Activated T-helper 2 cell treated with anti-CD3 and anti-CD28 coated beads, Interferon-gamma antibody, Interleukin-2, Interleukin-4, amounts not matched to agents 10 μg/mL and 5 μg/mL and 100 μg/mL, durations not matched to agents 14 hours and 24 hours and 36 hours (primary cell): ENCODE measurements around the gene KRTAP10-8. TPM values are rescaled to one million over a fixed set of nuclear protein-coding genes. Genes with fewer than 3 reads are reported as not detected.
"Not testable (repeated sequence)": the region's sequence is repeated elsewhere in the genome, so short reads cannot be mapped to it uniquely, and the experiment has no call there.

Experiments
- DNase-seq: peaks from one replicate; pipeline ENCODE4 v3.0.0; 2021; ENCODE audit warnings: low spot score
- H3K27ac Mint-ChIP-seq: one replicate; pipeline ENCODE4 v1.8.0; 2021; ENCODE audit warnings: mixed read lengths
- H3K27me3 Mint-ChIP-seq: one replicate; pipeline ENCODE4 v1.8.0; 2021; ENCODE audit warnings: low read depth, mixed read lengths
- H3K36me3 Mint-ChIP-seq: one replicate; pipeline ENCODE4 v1.8.0; 2021; ENCODE audit warnings: low read depth, mixed read lengths
- H3K4me1 Mint-ChIP-seq: one replicate; pipeline ENCODE4 v1.8.0; 2021; ENCODE audit warnings: low read depth, mixed read lengths
- H3K4me3 Mint-ChIP-seq: one replicate; pipeline ENCODE4 v1.8.0; 2021; ENCODE audit warnings: low read depth, mild to moderate bottlenecking, moderate library complexity, mixed read lengths
- H3K9me3 Mint-ChIP-seq: one replicate; pipeline ENCODE4 v1.8.0; 2021; ENCODE audit warnings: mixed read lengths
- intact Hi-C: fragments of 100-400 bp; cut with micrococcal nuclease; formaldehyde crosslinking; loops from one replicate; pipeline ENCODE4 v1.15.1; 2023
- total RNA-seq: library from RNA; stranded (reverse); gene quantifications from 2 replicates; pipeline ENCODE4 v1.2.3, GENCODE V29; 2022

The KRTAP10-8 gene
- total RNA-seq, 1 donor from 2014 or later, result not detected

- Mint-ChIP-seq H3K36me3 (peaks cover 22% of the 10 kb centered on the region), H3K27ac (no peak overlapping the region), H3K9me3 (peaks cover 53% of the 10 kb centered on the region), H3K4me1 (peaks cover 8% of the 10 kb centered on the region), H3K4me3 (no peak overlapping the region), H3K27me3 (peaks cover 4% of the 10 kb centered on the region)
- intact Hi-C loops, result no loop called here
- DNase-seq, result no peak
These were observed 8.0 kb downstream of the KRTAP10-8 start for GRCh38 chr21:44619886-44620285.

- intact Hi-C loops, result no loop called here
- Mint-ChIP-seq H3K9me3 (peaks cover 53% of the 10 kb centered on the region), H3K4me1 (peaks cover 7% of the 10 kb centered on the region), H3K4me3 (no peak overlapping the region), H3K27ac (no peak overlapping the region), H3K27me3 (peaks cover 4% of the 10 kb centered on the region), H3K36me3 (peaks cover 22% of the 10 kb centered on the region)
- no peak for DNase-seq
These were observed 11.7 kb downstream of the KRTAP10-8 start for GRCh38 chr21:44623575-44623974.

GRCh38 chr21:44625756-44626155 is 13.9 kb downstream of the KRTAP10-8 start:
- DNase-seq, result no peak
- Mint-ChIP-seq H3K36me3 (peaks cover 4% of the 10 kb centered on the region), H3K27me3 (peaks cover 4% of the 10 kb centered on the region), H3K27ac (no peak overlapping the region), H3K4me1 (peaks cover 6% of the 10 kb centered on the region), H3K9me3 (peaks cover 41% of the 10 kb centered on the region), H3K4me3 (no peak overlapping the region)
- intact Hi-C loops, result no loop called here

GRCh38 chr21:44626262-44626661 is 14.4 kb downstream of the KRTAP10-8 start:
- Mint-ChIP-seq H3K27ac (no peak overlapping the region), H3K27me3 (peaks cover 4% of the 10 kb centered on the region), H3K9me3 (peaks cover 45% of the 10 kb centered on the region), H3K4me3 (no peak overlapping the region), H3K36me3 (peaks cover 7% of the 10 kb centered on the region), H3K4me1 (peaks cover 6% of the 10 kb centered on the region)
- intact Hi-C loops, result no loop called here
- DNase-seq, result no peak

- H3K27me3 Mint-ChIP-seq, result peaks cover 4% of the 10 kb centered on the region
- H3K4me1 Mint-ChIP-seq, result peaks cover 6% of the 10 kb centered on the region
- intact Hi-C loops, result no loop called here
- H3K9me3 Mint-ChIP-seq, result peaks cover 49% of the 10 kb centered on the region
- no peak for DNase-seq
- no peak within 1 kb of the TSS for H3K4me3 Mint-ChIP-seq
- peaks cover 7% of the 10 kb centered on the region for H3K36me3 Mint-ChIP-seq
- H3K27ac Mint-ChIP-seq, result no peak within 1 kb of the TSS
These were observed 14.8 kb downstream of the KRTAP10-8 start, which contains the start of gene KRTAP10-9 for GRCh38 chr21:44626673-44627143. KRTAP10-9 (plus strand) TSS chr21:44627093; CDS start chr21:44627172, 79 bp downstream.

GRCh38 chr21:44627181-44627822 is 15.4 kb downstream of the KRTAP10-8 start:
- H3K27ac Mint-ChIP-seq, H3K27me3 Mint-ChIP-seq, H3K4me3 Mint-ChIP-seq, intact Hi-C loops, DNase-seq, H3K36me3 Mint-ChIP-seq, H3K4me1 Mint-ChIP-seq: not testable (repeated sequence)
- peaks cover 53% of the 10 kb centered on the region for H3K9me3 Mint-ChIP-seq

GRCh38 chr21:44627831-44628233 is 16.0 kb downstream of the KRTAP10-8 start:
- H3K9me3 Mint-ChIP-seq, result peaks cover 49% of the 10 kb centered on the region
- intact Hi-C loops, H3K4me3 Mint-ChIP-seq, DNase-seq, H3K36me3 Mint-ChIP-seq, H3K4me1 Mint-ChIP-seq, H3K27me3 Mint-ChIP-seq, H3K27ac Mint-ChIP-seq: not testable (repeated sequence)

GRCh38 chr21:44628707-44629391 is 17.0 kb downstream of the KRTAP10-8 start:
- H3K9me3 Mint-ChIP-seq, result peaks cover 45% of the 10 kb centered on the region

GRCh38 chr21:44630440-44630839 is 18.6 kb downstream of the KRTAP10-8 start:
- DNase-seq, result no peak

More at GRCh38 chr21:44628707-44629391, 17.0 kb downstream of the KRTAP10-8 start:
- peaks cover 7% of the 10 kb centered on the region for H3K36me3 Mint-ChIP-seq
- H3K4me1 Mint-ChIP-seq, result peaks cover 6% of the 10 kb centered on the region
- peaks cover 4% of the 10 kb centered on the region for H3K27me3 Mint-ChIP-seq
- DNase-seq, result no peak
- intact Hi-C loops, result no loop called here
- no peak overlapping the region for H3K4me3 Mint-ChIP-seq
- no peak overlapping the region for H3K27ac Mint-ChIP-seq

GRCh38 chr21:44632067-44632466 is 20.2 kb downstream of the KRTAP10-8 start:
- Mint-ChIP-seq H3K4me1 (peaks cover 6% of the 10 kb centered on the region), H3K27me3 (peaks cover 2% of the 10 kb centered on the region), H3K4me3 (no peak overlapping the region), H3K36me3 (peaks cover 7% of the 10 kb centered on the region), H3K9me3 (peaks cover 33% of the 10 kb centered on the region), H3K27ac (no peak overlapping the region)
- intact Hi-C loops, result no loop called here
- DNase-seq, result no peak

More at GRCh38 chr21:44630440-44630839, 18.6 kb downstream of the KRTAP10-8 start:
- intact Hi-C loops, result no loop called here
- Mint-ChIP-seq H3K27ac (no peak overlapping the region), H3K4me3 (no peak overlapping the region), H3K4me1 (peaks cover 6% of the 10 kb centered on the region), H3K36me3 (peaks cover 7% of the 10 kb centered on the region), H3K9me3 (peaks cover 33% of the 10 kb centered on the region), H3K27me3 (peaks cover 2% of the 10 kb centered on the region)

GRCh38 chr21:44636209-44637017 is 24.5 kb downstream of the KRTAP10-8 start:
- peaks cover 2% of the 10 kb centered on the region for H3K27me3 Mint-ChIP-seq
- H3K27ac Mint-ChIP-seq, result no peak overlapping the region
- no peaks in the 10 kb centered on the region for H3K36me3 Mint-ChIP-seq
- no peaks in the 10 kb centered on the region for H3K4me1 Mint-ChIP-seq
- H3K4me3 Mint-ChIP-seq, result no peak overlapping the region
- intact Hi-C loops, result no loop called here
- H3K9me3 Mint-ChIP-seq, result peaks cover 31% of the 10 kb centered on the region
- no peak for DNase-seq

GRCh38 chr21:44637018-44637850 is 25.4 kb downstream of the KRTAP10-8 start, which contains the start of gene KRTAP10-10:
KRTAP10-10 (plus strand) TSS chr21:44637356; CDS start chr21:44637418, 62 bp downstream.
- no peaks in the 10 kb centered on the region for H3K4me1 Mint-ChIP-seq
- H3K36me3 Mint-ChIP-seq, result no peaks in the 10 kb centered on the region
- H3K27ac Mint-ChIP-seq, result no peak within 1 kb of the TSS
- H3K4me3 Mint-ChIP-seq, result no peak within 1 kb of the TSS
- peaks cover 31% of the 10 kb centered on the region for H3K9me3 Mint-ChIP-seq
- H3K27me3 Mint-ChIP-seq, result peaks cover 2% of the 10 kb centered on the region
- DNase-seq, result no peak
- intact Hi-C loops, result no loop called here
